ENCODE data around the gene SF3B2.
"Not testable (repeated sequence)": the region's sequence is repeated elsewhere in the genome, so short reads cannot be mapped to it uniquely, and the experiment has no call there.

The SF3B2 gene

GRCh38 chr11:66017321-66017720 is 34.8 kb upstream of the SF3B2 start:
- no peak for DNase-seq (ENCODE audit: low spot score)

DNA sequence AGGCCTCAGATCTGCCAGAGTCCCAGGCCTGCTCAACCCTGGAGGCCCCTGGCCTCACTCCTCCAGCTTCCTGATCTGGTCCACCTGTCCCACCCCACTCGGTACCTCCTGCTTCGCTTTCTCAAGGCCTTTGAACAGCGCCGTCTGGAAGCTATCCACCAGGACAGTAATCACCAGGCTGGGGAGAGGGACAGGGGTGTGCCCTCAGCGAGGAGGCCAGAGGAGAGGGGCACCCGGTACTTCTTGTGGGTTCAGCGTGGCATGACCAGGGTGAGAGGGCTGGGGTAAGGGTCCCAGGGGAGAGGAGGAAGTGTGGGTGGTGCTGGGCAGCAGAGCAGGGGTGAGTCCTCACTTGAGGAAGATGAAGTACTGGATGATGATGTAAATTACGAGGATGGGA is 32.0 kb upstream of the SF3B2 start:
- DNase-seq (ENCODE audit: low spot score): no peak

- DNase-seq (ENCODE audit: low spot score): peak; percentile 87
Measured at GRCh38 chr11:66020618-66021357, 31.4 kb upstream of the SF3B2 start.

DNA sequence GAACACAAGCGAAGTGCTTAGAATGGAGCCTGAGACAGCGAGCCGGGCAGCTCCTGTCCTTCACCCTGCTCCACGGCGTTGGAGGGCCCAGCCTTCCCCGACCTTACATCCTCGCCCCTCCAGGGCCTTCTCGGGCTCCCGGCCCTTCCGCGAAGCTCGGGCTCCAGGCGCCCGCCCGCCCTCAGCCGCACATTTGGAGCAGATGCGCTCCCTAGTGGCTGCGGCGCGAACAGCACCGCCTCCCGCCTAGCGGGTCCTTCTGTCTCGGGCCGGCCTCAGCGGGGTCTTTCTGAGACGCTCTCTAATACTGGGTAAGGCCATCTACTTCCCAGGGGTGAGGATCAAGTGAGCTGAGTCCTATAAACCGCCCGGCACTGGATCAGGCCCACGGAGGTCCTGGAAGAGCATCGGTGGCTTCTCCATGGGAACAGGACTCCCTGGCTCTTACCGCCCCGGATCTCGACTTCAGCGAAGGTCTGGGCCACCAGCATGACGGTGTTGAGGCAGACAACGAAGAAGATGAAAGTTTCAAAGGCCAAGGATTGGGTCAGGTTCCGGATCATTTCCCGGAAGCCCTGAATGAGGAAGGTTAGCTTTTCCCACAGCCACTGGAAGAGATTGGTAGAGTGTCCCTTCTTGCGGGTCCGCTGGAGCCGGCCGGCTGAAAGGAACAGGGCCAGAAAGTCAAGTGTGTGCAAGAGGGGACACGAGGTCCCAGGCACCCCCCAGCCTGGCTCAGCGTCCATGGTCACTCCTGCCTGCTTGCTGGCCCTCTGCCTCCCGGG is 29.6 kb upstream of the SF3B2 start:
- peak; percentile 68 for DNase-seq (ENCODE audit: low spot score)

GRCh38 chr11:66023186-66023440 is 29.1 kb upstream of the SF3B2 start:
- not testable (repeated sequence) for DNase-seq (ENCODE audit: low spot score)

DNA sequence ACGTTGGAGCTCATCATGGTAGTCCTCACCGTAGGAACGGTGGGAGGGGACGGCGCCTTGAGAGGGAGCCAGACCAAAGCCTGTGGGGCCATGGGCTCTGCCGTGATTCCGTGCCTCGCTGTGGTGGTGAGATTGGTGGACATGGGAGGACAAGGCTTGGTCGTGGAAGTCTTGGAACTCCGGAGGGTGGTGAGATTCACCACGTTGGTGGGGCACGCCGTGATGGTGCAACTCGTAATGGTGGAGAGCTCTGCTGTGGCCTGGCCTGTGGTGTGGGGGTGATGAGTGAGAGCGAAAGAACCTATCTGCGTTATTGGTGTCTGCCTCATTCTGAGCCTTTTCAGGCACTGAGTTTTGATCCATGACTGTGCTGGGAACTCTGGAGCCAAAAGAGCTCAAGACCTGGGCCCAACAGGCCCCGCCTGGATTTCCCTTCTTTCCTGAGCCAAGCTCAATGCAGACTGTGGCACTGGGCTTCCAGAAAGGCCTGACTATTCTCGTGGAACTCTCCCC is 26.1 kb upstream of the SF3B2 start, which contains the start of gene CATSPER1:
CATSPER1 (minus strand) TSS at position 463 of the 513 bp plus-strand sequence; CDS start at position 363, 100 bp downstream.
- DNase-seq (ENCODE audit: low spot score): no peak

GRCh38 chr11:66032957-66033735 is 19.0 kb upstream of the SF3B2 start:
- peak; percentile 45 for DNase-seq (ENCODE audit: low spot score)

GRCh38 chr11:66035653-66036333 is 16.4 kb upstream of the SF3B2 start:
- DNase-seq (ENCODE audit: low spot score): no peak

- DNase-seq (ENCODE audit: low spot score): no peak
Measured at GRCh38 chr11:66036334-66036710, 15.8 kb upstream of the SF3B2 start.

GRCh38 chr11:66037327-66037726 is 14.8 kb upstream of the SF3B2 start:
- no peak for DNase-seq (ENCODE audit: low spot score)

DNA sequence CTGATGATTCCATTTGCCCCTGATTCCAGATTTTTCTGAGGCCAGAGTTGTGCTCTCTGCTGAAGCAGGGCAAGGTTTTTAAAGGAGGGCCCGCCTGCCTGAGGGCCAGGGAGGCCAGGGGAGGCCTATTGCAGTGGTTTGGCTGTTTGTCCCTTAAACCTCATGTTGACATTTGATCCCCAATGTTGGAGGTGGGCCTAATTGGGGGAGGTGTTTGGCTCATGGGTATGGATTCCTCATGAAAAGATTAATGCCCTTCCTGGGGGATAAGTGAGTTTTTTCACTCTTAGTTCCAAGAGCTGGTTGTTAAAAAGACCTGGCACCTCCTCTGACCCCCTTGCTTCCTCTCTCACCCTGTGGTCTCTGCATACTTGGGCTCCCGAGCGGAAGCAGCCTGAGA is 12.4 kb upstream of the SF3B2 start:
- no peak for DNase-seq (ENCODE audit: low spot score)

GRCh38 chr11:66042227-66042995 is 9.8 kb upstream of the SF3B2 start:
- DNase-seq (ENCODE audit: low spot score): no peak

DNA sequence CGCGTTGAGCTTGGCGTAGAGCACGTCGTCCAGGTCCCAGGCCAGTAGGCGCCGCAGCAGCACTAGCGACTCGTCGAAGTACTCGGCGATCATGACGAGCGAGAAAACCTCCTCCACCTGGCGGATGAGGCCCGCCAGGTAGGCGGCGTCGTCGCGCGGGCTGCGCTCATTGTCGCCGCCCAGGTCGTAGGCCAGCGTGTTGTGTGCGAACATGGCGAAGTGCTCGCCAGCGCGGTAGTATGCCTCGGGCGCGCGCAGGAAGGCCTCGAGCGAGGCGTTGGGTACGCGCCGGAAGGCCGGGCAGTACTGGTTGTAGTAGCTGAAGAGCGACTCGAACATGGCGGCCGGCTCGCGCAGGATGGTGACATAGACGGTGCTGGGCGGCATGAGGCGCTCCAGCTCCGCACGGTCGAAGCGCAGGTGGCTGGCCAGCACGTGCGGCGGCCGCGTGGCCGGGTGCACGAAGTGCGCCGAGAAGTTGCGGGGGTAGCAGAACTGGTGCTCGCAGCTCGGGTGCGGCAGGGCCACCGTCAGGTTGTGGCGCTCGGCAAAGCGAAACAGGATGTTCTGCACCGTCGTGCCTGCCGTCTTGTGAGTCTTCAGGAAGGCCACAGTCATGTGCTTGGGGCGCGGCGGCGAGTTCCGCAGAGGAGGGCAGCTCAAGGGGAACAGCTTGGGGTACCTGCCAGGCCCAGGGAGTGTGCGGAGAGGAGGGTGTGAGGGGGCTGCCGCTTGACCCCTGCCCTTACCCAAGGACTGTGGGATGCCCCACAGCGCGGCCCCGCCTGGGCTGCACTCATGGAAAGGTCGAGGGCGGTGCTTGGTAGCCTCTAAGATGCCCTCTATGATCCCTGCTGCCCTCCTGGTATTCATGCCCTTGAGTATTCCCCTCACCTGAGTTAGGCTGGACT is 8.9 kb upstream of the SF3B2 start:
- no peak for DNase-seq (ENCODE audit: low spot score)

GRCh38 chr11:66044757-66045156 is 7.4 kb upstream of the SF3B2 start:
- peak; percentile 86 for DNase-seq (ENCODE audit: low spot score)

GRCh38 chr11:66045177-66045639 is 7.0 kb upstream of the SF3B2 start:
- peak; percentile 85 for DNase-seq (ENCODE audit: low spot score)

DNA sequence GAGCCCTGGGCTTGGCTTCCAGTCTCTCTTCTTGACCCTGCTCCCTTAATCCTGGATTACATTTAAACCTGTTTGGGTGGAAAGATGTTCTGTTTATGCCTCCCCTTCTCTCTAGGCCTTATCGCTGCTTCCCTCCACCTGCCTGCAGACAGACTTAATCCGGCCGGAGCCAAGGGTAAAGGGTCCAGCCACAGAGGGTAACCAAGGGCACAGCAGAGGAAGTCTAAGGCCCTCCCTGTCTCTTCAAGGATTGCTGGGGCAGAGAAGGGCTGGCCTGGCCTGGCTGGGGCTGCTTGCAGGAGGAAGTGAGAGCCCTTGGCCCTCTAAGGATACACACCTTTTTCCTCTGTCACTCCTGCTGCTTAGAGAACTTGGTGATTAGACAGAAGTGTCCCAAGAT is 5.3 kb upstream of the SF3B2 start:
- no peak for DNase-seq (ENCODE audit: low spot score)

- no peak for DNase-seq (ENCODE audit: low spot score)
Measured at GRCh38 chr11:66047541-66048365, 4.4 kb upstream of the SF3B2 start.

DNA sequence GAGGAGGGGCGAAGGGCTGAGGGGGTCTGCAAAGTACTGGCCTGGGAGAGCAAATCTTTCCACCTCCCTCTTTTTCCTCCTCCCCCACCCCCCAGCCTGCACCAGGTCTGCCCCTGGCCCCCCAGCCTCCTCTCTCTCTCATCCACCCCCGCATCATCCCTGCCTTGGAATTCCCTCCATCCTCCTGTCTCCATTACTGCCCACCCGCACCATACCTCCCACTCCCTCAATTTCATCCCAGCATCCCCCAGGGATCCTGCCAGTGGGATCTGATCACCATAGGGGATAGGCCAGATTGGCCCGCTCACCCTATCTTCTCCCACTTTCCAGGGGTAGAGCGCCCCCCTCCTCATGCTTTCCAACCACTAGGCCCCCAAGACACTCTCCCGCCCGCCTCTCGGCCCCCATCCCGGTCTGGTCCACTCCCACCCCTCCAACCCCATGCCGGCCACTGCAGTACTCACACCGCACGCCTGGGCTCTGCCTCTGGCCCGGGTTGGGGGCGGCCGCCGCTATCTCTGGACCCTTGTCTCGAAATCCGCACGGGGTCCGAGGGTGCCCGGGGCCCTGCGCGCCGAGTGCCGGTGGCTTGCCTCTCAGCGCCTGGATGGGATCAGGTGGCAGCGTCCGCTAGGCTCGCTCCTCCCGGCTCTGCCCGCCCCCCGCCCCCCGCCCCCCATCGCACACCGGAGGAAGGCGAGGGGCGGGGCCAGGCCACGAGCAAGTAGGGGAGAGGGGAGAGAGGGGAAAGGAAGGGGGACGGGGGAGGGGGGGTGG is 3.4 kb upstream of the SF3B2 start, which contains the start of gene GAL3ST3:
GAL3ST3 (minus strand) TSS at position 615 of the 777 bp plus-strand sequence. CDS start 3,746 bp downstream, outside the sequence.
- no peak for DNase-seq (ENCODE audit: low spot score)
